HG02571 (cell line): ENCODE data around the gene NUDT4.
"Not testable (repeated sequence)": the region's sequence is repeated elsewhere in the genome, so short reads cannot be mapped to it uniquely, and the experiment has no call there.

Experiments used
- ATAC-seq: cut with Tn5 transposase; IDR thresholded peaks from one replicate; pipeline ENCODE4 v1.9.1; 2021; ENCODE audit warnings: mild to moderate bottlenecking, moderate library complexity; ENCODE audit not compliant: unreplicated experiment

NUDT4 gene

DNA sequence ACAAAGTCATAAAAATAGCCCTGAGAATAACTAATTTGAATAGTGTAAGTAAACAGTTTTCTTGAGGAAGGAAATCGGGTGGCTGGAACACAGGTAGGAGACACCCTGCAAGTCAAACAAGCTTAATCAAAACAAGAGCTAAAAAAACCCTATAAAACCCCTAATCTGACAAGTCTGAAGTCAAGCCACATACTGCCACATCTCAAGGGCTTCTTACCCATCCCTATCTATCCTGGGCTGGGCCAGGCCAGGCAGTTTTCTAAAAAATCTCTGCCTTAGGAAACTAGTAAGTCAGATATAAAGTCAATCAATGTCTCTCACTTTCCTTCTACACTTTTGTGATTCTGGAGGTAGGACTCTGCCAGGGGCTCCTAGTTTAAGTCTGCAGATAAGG is 48.7 kb downstream of the NUDT4 start:
- no peak for ATAC-seq

DNA sequence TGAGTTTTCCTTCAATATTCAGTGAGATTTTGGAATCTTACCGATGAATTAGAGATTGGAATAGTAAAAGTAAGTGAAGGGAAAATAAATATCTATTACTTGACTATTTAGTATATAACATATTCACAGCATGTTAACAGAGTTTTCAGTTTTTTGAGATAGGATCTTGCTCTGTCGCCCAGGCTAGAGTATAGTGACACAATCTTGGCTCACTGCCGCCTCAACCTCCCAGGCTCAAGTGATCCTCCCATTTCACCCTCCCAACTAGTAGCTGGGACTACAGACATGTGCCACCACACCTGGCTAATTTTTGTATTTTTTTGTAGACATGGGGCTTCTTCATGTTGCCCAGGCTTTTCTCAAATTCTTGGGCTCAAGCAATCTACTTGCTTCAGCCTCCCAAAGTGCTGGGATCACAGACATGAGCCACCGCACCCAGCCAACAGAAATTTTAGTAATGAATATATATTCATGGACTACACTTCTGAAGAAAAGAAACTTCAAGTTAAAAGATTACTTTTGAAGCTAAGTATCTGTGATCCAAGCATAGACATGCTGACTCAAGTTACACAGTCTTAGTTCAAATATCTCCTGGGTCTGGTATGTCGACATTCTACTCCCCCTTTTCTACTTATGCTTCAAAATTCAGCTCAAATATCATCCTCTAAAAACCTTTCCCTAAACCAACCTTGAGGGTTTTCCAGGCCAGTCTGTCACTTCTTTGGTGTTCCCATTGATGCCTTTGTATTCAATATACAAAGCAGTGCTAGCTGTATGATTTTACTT is 50.2 kb downstream of the NUDT4 start:
- no peak for ATAC-seq

DNA sequence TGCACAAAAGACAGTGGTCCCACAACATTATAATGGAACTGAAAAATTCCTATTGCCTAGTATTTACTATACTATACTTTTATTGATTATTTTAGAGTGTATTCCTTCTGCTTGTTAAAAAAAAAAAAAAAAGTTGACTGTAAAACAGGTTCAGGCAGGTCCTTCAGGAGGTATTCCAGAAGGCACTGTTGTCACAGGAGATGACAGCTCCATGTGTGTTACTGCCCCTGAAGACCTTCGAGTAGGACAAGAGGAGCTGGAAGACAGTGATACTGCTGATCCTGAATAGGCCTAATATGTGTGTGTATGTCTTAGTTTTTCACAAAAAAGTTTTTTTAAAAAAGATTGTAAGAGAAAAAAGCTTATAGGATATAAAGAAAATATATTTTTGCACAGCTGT is 51.7 kb downstream of the NUDT4 start:
- no peak for ATAC-seq

DNA sequence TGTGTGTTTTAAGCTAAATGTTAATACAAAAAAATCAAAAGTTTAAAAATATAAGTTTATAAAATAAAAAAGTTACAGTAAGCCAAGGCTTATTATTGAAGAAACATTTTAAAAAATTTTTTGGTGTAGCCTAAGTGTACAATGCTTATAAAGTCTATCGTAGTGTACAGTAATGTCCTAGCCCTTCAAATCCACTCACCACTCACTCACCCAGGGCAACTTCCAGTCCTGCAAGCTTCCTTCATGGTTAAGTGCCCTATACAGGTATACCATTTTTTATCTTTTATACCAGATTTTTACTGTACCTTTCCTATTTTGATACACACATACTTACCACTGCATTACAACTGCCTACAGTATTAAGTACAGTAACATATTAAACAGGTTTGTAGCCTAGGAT is 52.1 kb downstream of the NUDT4 start:
- ATAC-seq: no peak

DNA sequence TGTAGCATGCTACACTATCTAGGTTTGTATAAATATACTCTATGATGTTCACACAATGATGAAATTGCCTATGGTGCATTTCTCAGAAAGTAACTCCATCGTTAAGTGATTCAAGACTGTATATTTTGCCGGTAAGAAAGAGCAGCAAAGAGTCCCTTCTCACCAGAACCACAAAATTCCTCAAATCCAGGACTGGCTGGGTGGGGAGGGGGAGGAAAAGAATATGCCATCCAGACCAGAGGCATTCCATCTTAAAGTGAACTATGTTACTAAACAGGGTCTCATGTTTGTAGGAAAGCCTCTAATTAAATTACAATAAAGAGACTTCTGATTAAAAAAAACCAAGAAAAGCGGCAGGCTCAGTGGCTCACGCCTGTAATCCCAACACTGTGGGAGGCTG is 52.6 kb downstream of the NUDT4 start:
- no peak for ATAC-seq

DNA sequence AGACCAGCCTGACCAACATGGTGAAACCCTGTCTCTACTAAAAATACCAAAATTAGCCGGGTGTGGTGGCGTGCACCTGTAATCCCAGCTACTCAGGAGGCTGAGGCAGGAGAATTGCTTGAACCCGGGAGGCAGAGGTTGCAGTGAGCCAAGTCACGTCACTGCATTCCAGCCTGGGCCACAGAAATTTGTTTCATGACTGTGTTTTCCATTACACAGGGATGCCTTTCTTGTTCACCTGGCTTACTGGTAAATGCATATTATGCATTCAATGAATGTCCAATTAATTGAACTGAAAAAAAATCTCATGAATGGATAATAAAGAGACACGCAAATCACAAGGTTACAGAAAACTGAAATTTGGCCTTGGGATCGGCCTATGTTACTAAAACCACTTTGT is 54.3 kb downstream of the NUDT4 start:
- ATAC-seq: not testable (repeated sequence)

DNA sequence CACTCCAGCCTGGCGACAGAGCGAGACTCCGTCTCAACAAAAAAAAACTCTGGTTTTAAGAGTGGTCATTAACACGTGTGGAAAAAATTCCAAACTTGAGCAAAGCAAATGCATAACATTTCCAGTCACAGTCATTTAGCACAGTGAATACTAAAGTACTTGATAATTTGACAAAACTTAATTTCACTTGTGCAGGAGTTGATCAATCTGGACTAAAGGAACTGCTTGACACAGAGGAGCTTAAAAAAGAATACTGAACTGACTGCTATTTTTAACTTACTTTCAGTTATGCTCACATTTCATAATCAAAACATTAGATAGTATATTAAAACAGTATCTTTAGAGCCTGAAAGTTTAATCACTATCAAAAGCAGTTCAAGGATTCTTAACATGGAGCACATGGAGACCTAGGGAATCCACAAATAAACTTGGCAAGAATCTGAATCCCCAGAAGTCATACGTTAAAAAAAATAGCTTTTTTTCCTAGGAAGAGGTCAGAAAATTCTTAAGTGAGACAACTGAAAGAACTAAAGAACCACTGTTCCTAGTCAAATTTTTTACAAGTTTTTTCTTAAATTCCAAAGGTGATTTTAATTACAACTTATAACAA is 56.6 kb downstream of the NUDT4 start:
- ATAC-seq: no peak

DNA sequence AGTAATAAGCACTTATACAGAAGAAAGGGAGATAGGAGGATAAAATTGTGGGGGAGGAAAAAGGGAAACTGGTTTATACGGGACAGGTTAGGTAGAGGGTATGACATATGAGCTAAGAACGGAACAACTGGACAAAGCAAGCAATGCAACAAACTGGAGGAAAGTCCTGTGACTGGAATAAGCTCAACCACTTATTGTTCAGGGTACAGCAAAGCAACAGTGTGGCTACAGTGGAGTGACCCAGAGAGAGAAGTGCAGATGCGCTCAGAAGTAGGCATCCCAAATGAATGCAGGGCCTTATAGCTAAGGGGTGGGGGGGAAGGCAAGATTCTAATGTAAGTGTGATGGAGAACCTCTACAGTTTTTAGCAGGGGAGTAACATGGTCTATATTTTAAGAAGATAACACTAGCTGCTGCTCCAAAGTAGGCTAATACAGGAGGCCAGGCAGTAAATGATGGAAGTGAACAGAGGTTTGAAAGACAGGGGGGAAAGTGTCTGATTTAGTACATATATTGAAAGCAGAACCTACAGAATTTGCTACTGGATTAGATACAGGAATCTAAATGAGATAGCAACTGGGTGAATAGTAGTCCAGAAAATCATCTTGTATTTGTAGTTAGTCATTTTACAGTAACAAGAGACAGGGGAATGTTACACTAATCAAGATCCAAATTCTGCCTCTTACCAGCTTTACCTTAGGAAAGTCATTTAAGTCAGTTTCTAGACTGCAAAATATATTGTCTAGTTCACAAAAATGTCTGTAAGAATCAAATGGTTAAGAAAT is 60.7 kb downstream of the NUDT4 start:
- ATAC-seq: no peak

DNA sequence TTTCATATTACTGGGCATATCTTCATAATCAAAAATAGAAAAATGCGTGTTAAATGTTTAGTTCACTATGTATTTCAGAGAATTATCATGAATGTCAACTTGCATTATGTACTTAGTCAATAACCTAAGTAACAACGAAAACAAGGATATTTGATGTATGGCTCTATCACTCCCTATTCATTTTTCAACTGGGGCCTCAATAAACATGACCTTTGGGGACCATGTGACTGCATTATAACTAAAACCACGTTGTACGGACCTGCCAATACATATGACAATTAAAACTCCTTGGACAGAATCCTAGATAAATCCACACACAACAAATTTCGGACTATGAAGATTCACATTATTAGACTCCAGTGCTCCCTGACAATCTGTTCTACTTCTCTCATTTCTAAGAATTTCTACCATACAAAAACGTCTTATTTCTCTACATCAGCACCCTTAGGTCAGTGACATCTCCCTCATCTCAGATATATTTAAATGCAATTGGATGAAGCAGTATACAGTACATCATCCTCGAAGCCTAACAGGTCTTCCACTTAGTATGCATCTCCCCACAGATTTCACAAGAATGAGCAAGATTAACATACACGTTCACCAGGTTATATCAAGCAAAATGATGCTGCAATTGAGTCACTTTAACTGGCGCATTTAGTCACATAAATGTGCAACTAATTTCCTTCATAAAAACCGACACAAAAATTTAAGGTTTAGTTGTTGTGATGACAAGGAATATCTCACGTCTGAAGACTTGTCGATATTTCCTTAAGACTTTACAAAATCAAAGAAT is 62.5 kb downstream of the NUDT4 start:
- ATAC-seq: no peak

DNA sequence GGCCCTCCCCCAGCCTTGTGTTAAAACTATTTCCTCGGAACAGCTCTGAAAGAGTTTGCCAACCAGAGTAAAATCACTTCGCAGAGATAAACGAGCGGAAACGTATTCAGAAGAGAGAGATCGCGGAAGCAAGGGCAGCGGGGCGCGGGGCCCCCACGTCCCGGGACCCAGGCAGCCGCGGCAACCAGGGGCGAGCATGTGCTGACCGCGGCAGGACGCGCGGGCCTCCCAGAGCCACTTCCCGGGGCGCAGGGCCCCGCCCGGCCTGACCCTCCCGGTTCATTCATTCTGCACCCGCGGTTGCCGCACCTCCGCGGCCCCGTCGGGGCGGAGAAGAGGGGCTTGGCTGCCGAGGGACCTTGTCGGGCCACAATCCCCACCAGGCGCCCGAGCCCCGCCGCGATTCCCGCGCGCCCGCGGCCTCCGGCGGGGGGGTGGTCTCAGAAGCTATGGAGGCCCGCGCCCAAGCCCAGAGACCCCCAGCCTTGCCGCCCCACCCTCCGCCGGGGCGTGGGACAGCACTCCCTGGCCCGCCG is 63.4 kb downstream of the NUDT4 start:
- ATAC-seq: no peak

DNA sequence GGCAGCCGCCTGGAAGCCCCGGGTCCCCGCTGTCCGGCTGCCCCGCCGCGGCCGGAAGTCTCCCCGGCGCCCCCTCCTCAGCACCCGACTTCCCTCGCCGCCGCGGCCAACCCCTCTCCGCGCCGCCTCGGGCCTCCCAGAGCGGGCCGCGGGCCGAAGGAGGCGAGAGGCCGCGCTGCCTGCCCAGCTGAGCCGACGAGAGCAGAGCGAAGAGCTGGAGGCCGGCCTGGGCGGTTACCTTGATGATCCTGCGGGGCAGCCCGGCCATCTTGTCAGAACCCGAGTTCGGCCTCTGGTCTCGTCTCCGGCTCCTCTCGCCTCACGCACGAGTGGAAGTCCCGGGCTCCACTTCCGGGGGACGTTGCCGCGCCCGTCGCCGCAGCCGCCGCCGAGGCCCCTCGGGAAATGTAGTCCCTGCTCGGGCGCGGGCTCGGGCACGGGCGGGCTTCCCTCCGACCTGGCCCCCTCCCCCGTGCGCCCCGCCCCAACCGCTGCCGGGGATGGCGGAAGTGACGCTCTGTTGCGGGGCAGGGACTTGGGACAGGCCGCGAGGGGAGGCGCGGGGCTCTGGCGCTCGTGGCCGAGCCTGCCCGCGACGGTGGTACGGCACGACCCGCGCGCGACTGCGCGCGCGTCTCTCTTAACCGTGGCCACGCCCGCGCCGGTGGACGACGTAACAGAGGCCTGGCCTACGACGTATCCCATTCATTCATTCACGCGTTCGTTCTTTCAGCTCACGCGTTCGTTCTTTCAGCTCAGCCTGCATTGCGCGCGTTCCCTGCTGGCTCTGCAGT is 64.1 kb downstream of the NUDT4 start, which contains the start of gene UBE2N:
TSS of gene UBE2N (minus strand) at position 331 of the 794 bp plus-strand sequence. CDS start at position 268, 63 bp downstream.
- ATAC-seq: peak; percentile 81

DNA sequence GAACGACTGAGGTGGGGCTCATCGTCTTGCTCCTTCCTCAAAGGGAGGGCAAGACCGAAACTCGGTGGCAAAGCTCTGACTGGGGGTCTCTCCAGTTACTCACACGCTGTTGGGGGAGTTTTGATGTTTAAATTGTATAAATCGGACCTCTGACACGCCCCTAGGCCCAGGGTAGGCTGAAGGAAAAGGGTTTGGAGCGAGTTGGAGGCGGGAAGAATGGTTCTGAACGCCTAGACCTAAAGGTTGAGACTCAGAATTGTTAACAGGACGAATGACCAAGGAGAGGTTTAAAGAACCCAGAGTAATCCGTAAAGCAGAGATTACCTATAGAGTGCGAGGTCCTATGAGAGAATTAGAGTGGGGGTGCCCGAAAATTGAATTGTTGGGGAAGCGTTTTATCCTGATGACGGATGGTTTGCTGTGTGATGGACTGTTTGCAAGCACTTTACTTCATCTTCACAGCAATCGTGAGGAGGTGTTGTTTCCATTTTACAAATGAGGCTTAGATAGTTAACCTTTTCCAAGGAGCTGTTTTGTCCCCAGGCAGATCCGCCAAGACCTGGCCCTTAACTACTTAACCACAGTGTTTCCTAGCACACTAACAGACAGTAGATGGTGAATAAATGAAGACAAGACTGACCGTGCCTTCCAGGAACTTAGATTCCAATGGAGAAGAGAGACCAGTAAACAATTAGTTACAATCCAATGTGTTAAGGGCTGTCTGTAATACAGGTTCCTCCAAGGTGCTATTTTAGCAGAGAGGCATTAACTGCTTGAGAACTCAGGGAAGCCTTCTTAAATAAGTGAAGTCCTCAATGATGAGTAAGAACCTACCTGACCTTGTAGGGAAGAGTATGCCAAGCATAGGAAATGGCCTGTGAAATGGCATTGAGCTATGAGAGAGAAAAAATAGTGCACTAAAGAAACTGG is 65.0 kb downstream of the NUDT4 start:
- no peak for ATAC-seq

DNA sequence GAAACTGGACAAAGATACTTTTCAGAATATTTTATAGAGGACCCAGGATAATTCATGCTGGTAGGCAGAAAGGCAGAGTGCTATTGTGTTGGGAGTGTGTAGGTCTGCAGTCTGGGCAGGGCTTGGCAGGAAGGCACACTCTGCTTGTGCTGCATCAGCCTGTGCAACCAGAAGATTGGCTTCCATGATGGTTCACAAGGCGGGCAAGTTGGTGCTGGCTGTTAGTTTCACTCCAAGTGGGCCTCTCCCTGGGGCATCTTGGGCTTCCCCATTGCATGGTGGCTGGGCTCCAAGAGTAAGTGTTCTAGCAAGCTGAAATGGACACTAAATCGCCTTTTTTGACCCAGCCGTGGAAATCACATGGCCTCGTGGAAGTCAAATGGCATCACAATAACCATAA is 65.9 kb downstream of the NUDT4 start:
- no peak for ATAC-seq

DNA sequence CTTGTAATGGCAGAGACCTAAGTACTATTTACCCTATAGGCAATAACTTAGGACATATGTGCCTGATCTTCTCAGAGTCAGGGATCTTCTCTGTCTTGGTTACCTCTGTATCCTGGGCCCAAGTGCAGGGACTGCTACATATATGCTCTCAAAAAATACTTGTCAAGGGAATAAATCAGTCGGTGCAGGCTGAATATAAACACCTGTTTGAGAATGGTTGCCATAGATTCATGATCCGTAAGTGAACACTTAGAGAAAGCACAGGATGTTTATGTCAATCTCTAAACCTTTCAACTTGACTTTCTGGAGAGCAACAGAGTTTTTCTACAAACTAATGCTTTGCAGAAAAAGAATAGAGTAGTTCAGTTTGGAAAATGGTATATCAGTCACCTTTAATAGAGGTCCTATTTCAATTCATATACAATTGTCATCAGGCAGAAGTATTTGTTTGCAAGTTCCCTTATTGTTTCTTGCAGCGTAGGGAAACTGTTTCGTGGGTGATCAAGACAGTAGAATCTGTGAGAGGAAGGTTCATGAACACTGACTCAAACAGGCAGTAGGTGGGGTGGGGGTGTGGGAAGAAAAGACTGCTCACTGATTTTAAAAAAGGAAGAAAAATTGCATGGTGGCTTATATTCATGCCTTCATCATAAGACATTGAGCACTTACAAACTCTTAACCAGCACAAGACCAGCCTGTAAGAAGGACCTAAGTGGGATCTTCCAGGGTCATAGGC is 70.0 kb downstream of the NUDT4 start:
- ATAC-seq: no peak

DNA sequence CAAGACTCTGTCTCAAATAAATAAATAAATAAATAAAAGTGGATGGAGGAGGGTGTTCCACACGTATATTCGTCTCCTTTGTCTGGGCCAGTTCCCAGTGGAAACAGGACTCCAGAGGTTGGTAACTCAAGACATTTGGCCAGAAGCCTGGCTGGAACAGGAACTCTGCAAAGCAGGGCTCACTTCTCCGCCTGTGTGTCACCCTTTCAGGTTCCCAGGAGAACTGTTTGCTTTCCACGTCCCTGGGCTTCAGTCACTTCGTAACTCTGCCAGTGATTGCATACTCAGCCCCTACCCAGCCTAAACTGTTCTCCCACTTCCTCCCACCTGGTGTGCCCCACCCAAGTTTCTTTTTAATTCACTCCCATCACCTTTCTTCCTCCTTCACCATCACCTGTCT is 71.1 kb downstream of the NUDT4 start:
- no peak for ATAC-seq

DNA sequence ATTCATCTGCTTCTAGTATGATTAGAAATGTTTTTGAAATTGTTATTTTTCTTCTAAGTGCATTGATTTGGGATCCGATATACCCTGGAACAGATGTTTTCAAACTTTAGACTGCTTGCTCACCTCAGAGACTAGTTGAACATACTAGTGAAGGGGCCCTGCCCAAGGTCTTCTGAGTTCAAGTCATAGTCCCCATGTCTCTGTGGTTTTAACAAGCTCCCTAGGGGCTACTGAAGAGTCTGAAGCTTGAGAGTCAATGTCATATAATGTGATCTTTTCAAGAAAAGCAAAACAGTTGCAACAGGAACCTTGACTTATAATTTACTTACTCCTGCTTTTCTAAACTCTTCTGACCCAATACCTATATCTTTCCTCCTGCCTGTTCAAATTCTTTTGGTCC is 71.6 kb downstream of the NUDT4 start:
- no peak for ATAC-seq

DNA sequence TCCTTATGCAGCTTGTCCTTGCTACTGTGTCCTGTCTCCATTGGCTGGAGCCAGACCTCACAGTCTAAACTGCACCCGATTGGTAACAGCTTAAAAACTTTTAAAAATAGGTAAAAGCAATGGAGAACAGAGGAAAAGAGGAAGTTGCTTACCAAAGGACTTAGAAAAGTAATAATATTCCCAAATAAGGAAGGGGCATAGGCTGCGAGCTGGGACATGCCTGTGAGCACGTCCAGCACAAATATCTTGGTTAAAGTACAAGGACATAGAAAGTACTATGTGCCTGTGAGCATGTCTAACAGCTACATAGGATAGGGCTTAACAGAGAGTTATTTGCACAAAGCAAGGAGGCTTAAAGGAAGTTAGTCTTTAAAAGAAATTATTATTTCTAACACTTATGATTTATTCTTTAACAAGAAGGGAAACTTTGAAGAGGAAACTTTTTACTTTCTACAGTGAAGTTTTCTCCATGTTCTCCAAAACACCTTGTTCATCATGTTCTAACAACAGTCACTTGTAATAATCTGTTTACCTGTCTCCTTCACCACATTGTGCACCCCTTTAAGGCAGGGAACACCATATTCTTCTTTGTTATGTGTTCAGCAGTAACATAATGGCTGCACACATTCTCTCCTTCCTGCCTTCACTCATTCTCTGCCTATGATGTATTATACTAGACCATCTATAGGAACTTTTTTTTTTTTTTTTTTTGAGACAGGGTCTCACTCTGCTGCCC is 73.9 kb downstream of the NUDT4 start:
- ATAC-seq: no peak

DNA sequence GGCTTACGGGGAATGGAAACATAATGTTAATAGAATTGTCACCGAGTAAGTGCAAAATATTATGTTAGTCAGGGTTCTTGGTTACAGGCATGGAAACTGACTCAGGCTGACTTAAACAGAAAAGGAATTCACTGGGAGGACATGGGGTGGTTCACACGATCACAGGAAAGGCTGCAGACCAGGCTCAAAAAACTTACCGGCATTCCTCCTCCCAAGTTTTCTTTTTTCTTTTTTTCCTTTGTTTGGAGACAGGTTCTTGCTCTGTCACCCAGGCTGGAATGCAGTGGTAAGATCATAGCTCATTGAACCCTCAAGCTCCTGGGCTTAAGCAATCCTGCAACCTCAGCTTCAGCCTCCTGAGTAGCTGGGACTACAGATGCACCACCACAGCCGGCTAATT is 75.9 kb downstream of the NUDT4 start:
- no peak for ATAC-seq
